Gastrocnemius medialis (tissue), 4 donors: ENCODE data around the gene SORL1. TPM values are rescaled to one million over a fixed set of nuclear protein-coding genes. Genes with fewer than 3 reads are reported as not detected.

ENCODE experiments used
- ATAC-seq, 2 donors: fragments of 150-250 bp; one replicate each; pipeline ENCODE4 v1.9.1; 2016
- DNase-seq, 2 donors: peaks; one replicate each; pipeline ENCODE4 v3.0.0-alpha.2; 2019
- H3K27ac ChIP-seq, 4 donors: fragments of 200-600 bp; sonication (generic); 1 replicate in 1 of 4; 2 replicates in 3 of 4; pipeline ENCODE4 v1.5.1; 2016 to 2018; ENCODE audit warnings: mild to moderate bottlenecking in 2 of 4, moderate library complexity in 1 of 4
- H3K27me3 ChIP-seq, 3 donors: fragments of 200-600 bp; sonication (generic) in 2 of 3; 1 replicate in 1 of 3; 2 replicates in 2 of 3; pipeline versions ENCODE4 v1.5.1 to v1.6.0; 2016 to 2019; ENCODE audit warnings: mild to moderate bottlenecking in 1 of 3, moderate library complexity in 1 of 3
- H3K36me3 ChIP-seq, 2 donors: fragments of 200-600 bp; sonication (generic) in 1 of 2; one replicate each; pipeline ENCODE4 v1.5.1; 2017 to 2018
- H3K4me1 ChIP-seq, 2 donors: fragments of 200-600 bp; sonication (generic) in 1 of 2; one replicate each; pipeline ENCODE4 v1.5.1; 2016 to 2017; ENCODE audit warnings: mild to moderate bottlenecking in 2 of 2
- H3K4me3 ChIP-seq, 4 donors: fragments of 200-600 bp; sonication (generic) in 3 of 4; 1 replicate in 1 of 4; 2 replicates in 3 of 4; pipeline ENCODE4 v1.5.1; 2016 to 2019; ENCODE audit warnings: mild to moderate bottlenecking in 2 of 4
- H3K9me3 ChIP-seq, 3 donors: fragments of 200-600 bp; sonication (generic) in 2 of 3; 1 replicate in 1 of 3; 2 replicates in 2 of 3; pipeline ENCODE4 v1.5.1; 2016 to 2019
- POLR2A ChIP-seq, 2 donors: fragments of 450-650 bp; IDR thresholded peaks; one replicate each; pipeline ENCODE4 v1.6.1; 2017; ENCODE audit warnings: antibody characterized with exemption in 2 of 2, mild to moderate bottlenecking in 2 of 2, moderate library complexity in 2 of 2
- in situ Hi-C, 4 donors: fragments of 200-750 bp; cut with MboI; loops; one replicate each; pipeline versions ENCODE4 v1.15.0 to v1.8.0; 2017; ENCODE audit warnings: low sequenced_read_pairs in 4 of 4
- intact Hi-C: fragments of 100-400 bp; cut with DNase I; formaldehyde crosslinking; loops from one replicate; pipeline ENCODE4 v1.15.1; 2023; ENCODE audit warnings: low total_unique reads
- total RNA-seq, 4 donors: library from RNA; depleted of rRNA; stranded (reverse); fragments of >200 nt; gene quantifications; one replicate each; pipeline versions ENCODE4 v1.1.0 to v1.2.3, GENCODE V29; 2016
- TF ChIP-seq, protein P1 (sequence below), 5 experiments: fragments of 450-650 bp in 3 of 5; fragments of 200-600 bp in 2 of 5; sonication (generic) in 2 of 5; IDR thresholded peaks in 4 of 5; conservative IDR thresholded peaks in 1 of 5; 1 replicate in 4 of 5; 2 replicates in 1 of 5; pipeline ENCODE4 v1.5.1; 2016 to 2019; ENCODE audit warnings: antibody characterized with exemption in 5 of 5, mild to moderate bottlenecking in 3 of 5, moderate library complexity in 3 of 5

Gene SORL1
- total RNA-seq, 4 donors from 2014 or later, result 0.78 to 2.7 (median 2.3) TPM

DNA sequence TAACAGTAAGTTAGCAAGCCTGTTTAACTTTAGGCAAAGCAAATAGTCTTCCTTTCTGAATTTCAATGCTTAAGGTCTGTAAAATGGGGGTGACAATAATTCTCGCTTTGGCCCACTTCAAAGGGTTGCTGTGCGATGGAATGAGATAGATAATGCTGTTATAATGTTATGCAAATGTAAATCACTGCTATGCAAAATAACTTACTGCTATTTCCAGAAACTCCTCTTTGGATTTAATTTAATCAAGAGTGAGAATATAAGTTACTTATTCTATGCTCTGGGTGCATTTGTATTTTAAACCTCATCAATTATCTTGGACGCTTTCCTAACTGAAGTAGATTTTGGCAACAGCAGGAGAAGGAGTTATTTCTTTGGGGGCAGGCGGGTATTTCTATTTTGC is 4.1 kb upstream of the SORL1 start:
- no peaks in the 10 kb centered on the region for H3K9me3 ChIP-seq
- H3K4me1 ChIP-seq, result peaks cover 0 to 4% of the 10 kb centered on the region in 2 donors
- H3K27me3 ChIP-seq, result peaks cover 0 to 7% (median 0%) of the 10 kb centered on the region in 3 donors
- TF ChIP-seq, protein P1, sequence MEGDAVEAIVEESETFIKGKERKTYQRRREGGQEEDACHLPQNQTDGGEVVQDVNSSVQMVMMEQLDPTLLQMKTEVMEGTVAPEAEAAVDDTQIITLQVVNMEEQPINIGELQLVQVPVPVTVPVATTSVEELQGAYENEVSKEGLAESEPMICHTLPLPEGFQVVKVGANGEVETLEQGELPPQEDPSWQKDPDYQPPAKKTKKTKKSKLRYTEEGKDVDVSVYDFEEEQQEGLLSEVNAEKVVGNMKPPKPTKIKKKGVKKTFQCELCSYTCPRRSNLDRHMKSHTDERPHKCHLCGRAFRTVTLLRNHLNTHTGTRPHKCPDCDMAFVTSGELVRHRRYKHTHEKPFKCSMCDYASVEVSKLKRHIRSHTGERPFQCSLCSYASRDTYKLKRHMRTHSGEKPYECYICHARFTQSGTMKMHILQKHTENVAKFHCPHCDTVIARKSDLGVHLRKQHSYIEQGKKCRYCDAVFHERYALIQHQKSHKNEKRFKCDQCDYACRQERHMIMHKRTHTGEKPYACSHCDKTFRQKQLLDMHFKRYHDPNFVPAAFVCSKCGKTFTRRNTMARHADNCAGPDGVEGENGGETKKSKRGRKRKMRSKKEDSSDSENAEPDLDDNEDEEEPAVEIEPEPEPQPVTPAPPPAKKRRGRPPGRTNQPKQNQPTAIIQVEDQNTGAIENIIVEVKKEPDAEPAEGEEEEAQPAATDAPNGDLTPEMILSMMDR (IDR thresholded peaks at IDR 0.05 in 4 of 5, conservative IDR thresholded peaks at IDR 0.05 in 1 of 5), result no peak
- no peak for TF ChIP-seq POLR2A (IDR thresholded peaks at IDR 0.05)
- no peaks in the 10 kb centered on the region for H3K36me3 ChIP-seq
- H3K27ac ChIP-seq, result no peak overlapping the region
- intact Hi-C loops (no loop called here), in situ Hi-C loops (no loop called here)
- no peak overlapping the region for H3K4me3 ChIP-seq
- ATAC-seq, result no peak
- DNase-seq, result no peak

DNA sequence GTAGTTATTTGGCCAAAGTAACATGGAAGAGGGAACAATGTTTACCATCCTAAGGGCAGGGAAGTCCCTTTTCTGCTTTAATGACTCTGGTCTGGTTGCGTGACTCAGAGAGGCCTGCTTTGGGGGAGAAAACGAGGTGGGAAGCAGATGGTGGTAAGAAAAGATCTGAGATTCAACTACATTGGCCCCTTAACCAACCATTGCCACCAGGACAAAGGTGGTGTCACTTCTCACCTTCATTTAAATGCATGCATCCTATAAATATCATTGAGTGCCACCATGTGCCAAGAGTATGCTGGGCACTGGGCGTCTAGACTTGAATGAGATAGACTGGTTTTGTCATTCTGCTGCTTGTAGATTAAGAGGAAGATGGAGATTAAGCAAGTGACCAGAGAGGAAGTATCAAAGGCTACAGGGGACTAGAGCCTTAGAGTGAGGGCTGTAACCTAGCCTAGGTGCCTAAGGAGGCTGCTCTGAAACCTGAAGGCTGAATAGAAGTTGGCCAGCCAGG is 3.6 kb upstream of the SORL1 start:
- no peak overlapping the region for H3K4me3 ChIP-seq
- H3K27me3 ChIP-seq, result peaks cover 0 to 10% (median 0%) of the 10 kb centered on the region in 3 donors
- no peaks in the 10 kb centered on the region for H3K9me3 ChIP-seq
- TF ChIP-seq, protein P1 (IDR thresholded peaks at IDR 0.05 in 4 of 5, conservative IDR thresholded peaks at IDR 0.05 in 1 of 5), result no peak
- TF ChIP-seq POLR2A (IDR thresholded peaks at IDR 0.05), result no peak
- no peak for ATAC-seq
- in situ Hi-C loops, result no loop called here
- H3K36me3 ChIP-seq, result no peaks in the 10 kb centered on the region
- peaks cover 0 to 4% of the 10 kb centered on the region in 2 donors for H3K4me1 ChIP-seq
- intact Hi-C loops, result no loop called here
- H3K27ac ChIP-seq, result no peak overlapping the region
- no peak for DNase-seq

DNA sequence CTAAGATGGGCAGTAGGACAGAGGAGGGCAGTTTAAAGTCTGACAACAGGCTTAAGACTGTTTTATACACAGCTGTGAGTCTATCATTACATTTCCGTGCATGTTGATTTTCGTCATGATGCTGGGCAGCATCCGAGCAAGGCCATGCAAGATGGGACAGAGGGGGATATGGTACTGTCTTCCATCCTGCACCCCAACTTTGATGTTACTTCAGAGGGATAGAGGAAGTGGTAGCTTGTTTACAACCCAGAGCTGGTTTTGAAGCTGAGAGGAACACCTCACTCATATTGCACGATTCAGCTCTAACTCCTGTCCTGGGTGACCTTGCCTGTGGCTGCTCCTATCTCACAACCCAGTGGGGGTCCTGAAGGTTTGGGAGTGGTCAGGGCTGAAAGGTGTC is 3.0 kb upstream of the SORL1 start:
- ATAC-seq (no peak), DNase-seq (no peak)
- no peaks in the 10 kb centered on the region for H3K36me3 ChIP-seq
- TF ChIP-seq, protein P1 (IDR thresholded peaks at IDR 0.05 in 4 of 5, conservative IDR thresholded peaks at IDR 0.05 in 1 of 5), result no peak
- no peak for TF ChIP-seq POLR2A (IDR thresholded peaks at IDR 0.05)
- in situ Hi-C loops (no loop called here), intact Hi-C loops (no loop called here)
- H3K4me1 ChIP-seq, result peaks cover 0 to 4% of the 10 kb centered on the region in 2 donors
- H3K9me3 ChIP-seq, result no peaks in the 10 kb centered on the region
- H3K27ac ChIP-seq, result no peak overlapping the region
- H3K27me3 ChIP-seq, result peaks cover 0 to 10% (median 0%) of the 10 kb centered on the region in 3 donors
- H3K4me3 ChIP-seq, result no peak overlapping the region

DNA sequence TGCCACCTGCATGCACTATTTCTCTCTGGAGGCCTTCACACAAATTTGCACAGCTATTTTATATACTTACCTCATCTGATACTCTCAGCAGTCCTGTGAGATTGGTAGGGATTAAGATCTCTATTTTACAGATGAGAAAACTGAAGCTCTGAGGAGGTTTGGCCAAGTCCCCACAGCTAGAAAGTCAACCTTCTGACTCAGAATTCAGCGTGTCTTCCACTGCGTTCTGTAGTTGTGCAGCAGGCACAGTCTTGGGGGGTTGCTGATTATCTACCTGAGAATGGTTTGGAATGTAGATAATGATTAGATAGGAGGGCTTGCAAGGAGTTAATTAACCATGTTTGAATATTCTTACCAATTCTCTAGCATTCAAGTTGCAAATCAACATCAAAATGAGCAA is 2.5 kb upstream of the SORL1 start:
- ATAC-seq (no peak), DNase-seq (no peak)
- TF ChIP-seq, protein P1 (IDR thresholded peaks at IDR 0.05 in 4 of 5, conservative IDR thresholded peaks at IDR 0.05 in 1 of 5), result no peak
- TF ChIP-seq POLR2A (IDR thresholded peaks at IDR 0.05), result no peak
- no peaks in the 10 kb centered on the region for H3K9me3 ChIP-seq
- H3K4me3 ChIP-seq, result no peak overlapping the region
- in situ Hi-C loops, result no loop called here
- intact Hi-C loops, result loop anchor here (5.0 kb wide), 1 partner anchor 83 kb away; no protein-coding TSS in a partner anchor
- H3K27me3 ChIP-seq, result peaks cover 0 to 10% (median 0%) of the 10 kb centered on the region in 3 donors
- H3K36me3 ChIP-seq, result no peaks in the 10 kb centered on the region
- no peak overlapping the region for H3K27ac ChIP-seq
- peaks cover 0 to 4% of the 10 kb centered on the region in 2 donors for H3K4me1 ChIP-seq

DNA sequence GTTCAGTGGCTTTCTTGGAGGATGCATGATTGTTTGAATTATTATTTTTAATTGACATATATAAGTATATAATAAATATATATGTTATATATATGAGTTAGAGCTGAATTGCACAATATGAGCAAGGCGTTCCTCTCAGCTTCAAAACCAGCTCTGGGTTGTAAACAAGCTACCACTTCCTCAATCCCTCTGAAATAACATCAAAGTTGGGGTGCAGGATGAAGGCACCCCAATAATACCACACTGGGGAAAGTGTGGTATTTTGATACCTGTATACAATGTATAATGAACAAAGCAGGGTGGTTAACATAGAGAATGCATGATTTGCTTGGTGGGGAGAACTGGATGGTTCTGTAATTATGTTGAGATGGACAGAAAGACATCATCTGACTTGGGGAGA is 1.7 kb upstream of the SORL1 start:
- Histone ChIP-seq H3K4me3 (no peak overlapping the region), H3K4me1 (peaks cover 0 to 4% of the 10 kb centered on the region in 2 donors), H3K9me3 (no peaks in the 10 kb centered on the region), H3K27ac (no peak overlapping the region), H3K36me3 (no peaks in the 10 kb centered on the region), H3K27me3 (peaks cover 0 to 10% (median 0%) of the 10 kb centered on the region in 3 donors)
- TF ChIP-seq POLR2A (IDR thresholded peaks at IDR 0.05), result no peak
- TF ChIP-seq, protein P1 (IDR thresholded peaks at IDR 0.05 in 4 of 5, conservative IDR thresholded peaks at IDR 0.05 in 1 of 5), result no peak
- in situ Hi-C loops, result no loop called here
- DNase-seq, result no peak
- intact Hi-C loops, result loop anchor here (5.0 kb wide), 1 partner anchor 82 kb away; no protein-coding TSS in a partner anchor
- no peak for ATAC-seq
